GM18526 (cell line): ENCODE data around the gene PABPC1L.

Source experiments
- POLR2A ChIP-seq: IDR thresholded peaks from 3 replicates; pipeline ENCODE4 v1.6.1; 2011; ENCODE audit not compliant: insufficient read length; ENCODE audit errors: extremely low read depth

Gene PABPC1L

GRCh38 chr20:44955270-44955669 is 45.4 kb downstream of the PABPC1L start:
- no peak for TF ChIP-seq POLR2A

DNA sequence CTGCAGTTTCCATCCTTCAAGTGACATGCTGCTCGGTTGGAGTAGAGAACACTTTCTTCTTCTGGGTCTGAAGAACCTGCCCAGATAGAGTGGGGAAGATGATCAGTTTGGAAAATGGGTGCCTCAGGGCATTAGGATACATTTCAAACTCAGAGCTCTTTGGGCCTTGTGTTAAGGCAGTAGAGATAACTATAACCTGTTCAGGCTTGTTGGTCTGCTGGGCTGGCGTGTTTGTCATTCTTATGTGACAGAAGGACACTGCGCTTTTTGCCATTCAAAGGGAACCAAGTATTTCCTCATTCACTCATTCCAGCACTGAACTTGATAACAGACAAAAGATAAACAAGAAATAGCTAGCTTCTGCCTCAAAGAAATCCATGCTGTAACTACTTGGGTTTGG is 46.5 kb downstream of the PABPC1L start:
- no peak for TF ChIP-seq POLR2A

GRCh38 chr20:44958276-44958675 is 48.4 kb downstream of the PABPC1L start:
- TF ChIP-seq POLR2A, result no peak

DNA sequence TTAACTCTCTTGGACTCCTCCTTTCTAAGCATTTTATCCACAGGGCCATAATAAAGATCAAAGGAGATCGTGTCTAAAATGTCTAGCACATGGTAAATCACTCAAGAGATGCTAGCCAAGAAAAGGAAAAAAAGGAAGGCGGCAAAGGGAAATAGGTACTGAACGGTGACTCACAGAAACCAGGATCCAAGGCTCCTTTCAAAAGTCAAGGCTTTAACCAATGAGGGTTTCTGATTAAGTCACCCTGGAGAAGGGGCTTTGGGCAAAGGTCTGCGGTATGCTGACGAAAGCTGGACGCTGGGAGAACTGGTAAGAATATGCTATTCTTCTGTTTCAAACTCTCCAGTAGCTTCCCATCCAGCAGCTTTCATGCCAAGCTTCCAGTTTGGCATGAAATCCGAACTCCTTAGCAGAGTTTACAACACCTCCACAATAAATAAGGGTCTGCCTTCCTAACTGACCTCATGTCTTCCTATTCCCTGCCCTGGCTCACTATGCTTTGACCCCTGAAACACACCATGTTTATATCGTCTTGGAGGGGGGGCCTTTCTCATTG is 49.3 kb downstream of the PABPC1L start:
- TF ChIP-seq POLR2A, result no peak

- TF ChIP-seq POLR2A, result no peak
These were observed 49.8 kb downstream of the PABPC1L start for GRCh38 chr20:44959638-44960102.

DNA sequence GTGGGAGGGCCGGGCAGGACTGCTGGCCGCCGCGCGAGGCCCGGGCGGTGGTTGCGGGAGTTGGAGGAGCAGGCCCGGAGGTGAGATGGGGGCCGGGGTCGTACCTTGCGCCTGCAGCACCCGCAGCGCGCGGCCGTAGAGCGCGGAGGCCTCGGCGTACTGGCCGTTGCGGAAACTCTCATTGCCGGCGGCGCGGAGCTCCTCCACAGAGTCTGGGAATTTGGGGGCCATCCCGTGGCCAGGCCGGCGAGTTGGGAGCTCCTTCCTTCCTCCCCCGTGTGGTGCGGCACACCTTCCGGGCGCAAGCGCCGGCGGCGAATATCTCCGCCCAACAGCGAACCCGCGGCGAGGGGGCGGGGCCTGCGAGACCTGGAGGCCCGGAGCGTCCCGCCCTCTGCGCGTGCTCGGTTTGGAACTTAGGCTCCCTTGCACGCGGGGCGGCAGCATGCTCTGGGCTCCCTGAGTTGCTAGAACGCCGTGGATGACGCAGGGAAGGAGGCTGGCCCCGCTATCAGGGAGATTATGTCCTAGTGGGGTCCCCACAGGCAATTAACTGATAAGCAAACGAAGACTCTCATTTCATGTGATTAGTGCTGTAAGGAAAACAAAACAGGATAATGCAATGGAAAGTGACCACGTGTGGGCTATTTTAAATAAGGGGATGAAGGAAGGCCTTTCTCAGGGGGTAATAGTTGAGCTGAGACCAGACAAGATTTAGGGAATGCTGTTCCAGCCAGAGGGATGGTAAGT is 50.4 kb downstream of the PABPC1L start, which contains the start of gene TOMM34:
Gene TOMM34 (minus strand): TSS at position 295 of the 750 bp plus-strand sequence. CDS start 64 bp downstream, at position 231.
- TF ChIP-seq POLR2A, result peak; percentile 78

DNA sequence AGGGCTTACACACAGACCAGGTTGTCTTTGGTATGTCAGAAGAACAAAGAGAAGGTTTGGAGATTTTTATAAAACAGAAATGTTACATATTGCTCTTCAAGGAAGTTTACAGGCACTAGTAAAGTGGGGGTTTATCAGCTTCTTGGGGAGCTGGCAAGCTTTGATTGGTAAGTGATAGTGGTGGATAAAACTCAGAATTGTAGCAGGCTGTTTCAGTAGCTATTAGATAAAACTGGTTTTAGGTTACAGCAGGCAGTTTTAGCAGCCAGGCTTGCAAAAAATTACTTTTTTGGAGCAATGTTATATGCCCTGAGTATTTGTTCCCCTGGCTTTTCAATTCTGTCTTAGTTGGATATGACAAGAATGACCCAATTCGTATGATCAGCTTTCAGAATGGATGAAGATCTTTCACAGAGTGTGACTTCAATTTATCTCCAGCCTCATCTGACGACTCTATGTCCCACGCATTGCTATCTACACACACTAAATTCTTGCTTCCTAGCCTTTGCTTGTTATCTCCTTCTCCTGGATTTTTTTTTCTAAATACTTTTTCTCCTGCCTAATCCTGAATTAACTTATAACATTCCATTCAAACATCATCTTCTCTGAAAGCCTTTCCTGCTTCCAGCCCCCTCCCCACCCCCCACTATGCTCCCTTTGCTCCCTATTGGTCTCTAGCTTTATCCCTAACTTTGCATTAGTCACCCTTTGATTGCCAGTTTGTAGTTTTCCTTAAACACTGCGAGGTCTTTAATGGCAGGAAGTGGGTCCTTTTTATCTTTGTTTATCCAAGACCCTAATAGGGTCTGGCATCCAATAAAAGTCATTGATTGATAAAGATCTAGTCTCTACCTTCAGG is 51.4 kb downstream of the PABPC1L start:
- no peak for TF ChIP-seq POLR2A

DNA sequence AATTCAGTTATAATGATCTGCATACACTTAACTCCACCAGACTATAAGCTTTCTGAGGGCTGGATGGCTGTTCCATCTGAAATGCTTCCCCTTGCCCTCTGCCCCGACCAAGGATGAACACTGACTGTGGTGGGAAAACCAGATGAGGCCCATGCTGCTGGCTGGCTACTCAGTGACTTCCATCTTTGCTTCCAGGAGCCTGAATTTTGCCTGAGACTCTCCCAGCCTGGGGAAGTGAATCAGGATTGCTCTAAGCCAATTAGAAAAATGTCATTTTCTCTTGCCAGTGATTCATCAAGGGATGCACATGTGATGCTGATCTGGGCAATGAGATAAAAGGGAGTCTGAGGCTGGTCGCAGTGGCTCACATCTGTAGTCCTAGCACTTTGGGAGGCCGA is 52.0 kb downstream of the PABPC1L start:
- TF ChIP-seq POLR2A, result no peak

GRCh38 chr20:44962483-44962882 is 52.6 kb downstream of the PABPC1L start:
- TF ChIP-seq POLR2A, result no peak

DNA sequence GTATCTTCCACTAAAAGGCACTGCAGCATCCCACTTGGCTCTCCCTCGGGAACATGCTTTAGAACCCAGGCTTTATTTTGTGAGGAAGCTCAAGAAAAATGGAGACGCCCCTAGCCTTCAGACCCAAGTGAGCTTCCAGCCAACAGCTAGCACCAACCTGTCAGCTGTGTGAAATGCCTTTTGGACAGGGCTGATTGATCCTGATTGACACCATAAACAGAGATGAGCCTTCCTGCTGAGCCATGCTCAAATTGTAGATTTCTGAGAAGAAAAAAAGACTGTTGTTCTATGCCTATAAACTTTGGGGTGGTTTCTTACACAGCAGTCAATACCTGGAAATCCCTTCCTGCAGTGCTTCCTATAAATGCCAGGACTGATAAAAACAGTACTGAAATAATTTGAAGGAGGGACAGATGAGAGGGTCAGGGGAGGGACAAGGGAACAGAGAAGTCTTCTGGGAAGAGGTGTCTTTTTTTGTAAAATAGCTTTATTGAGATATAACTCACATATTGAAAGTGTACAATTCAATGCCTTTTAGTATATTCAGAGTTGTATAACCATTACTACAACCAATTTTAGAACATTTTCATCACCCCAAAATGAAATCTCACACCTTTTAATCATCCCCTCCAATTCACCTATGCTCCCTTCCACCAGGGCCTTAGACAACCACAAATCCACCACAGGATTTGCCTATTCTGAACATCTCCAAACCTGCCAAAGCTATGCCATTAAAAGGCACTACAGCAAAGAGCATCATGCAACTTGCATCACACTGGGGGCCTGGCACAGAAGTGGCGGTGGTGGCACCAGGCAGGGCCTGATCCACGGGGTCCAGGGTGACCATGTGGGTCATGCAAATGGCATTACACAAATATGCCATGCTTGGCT is 53.7 kb downstream of the PABPC1L start:
- no peak for TF ChIP-seq POLR2A

DNA sequence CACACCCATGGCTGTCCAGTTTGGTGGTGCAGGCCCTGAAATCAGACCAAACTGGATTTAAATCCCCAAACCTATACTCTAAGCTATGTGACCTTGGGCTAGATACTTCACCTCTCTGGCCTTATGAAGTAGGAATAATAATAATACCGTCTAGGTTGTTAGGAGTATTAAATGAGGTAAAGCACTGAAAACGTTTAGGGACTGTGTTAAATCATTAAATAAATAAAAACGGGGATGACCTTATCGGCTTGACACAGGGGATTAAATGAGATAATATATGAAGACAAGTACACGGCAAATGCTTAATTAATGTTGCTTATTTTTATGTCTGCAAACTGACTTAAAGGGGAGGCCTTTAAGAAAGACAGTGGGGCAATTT is 55.8 kb downstream of the PABPC1L start:
- no peak for TF ChIP-seq POLR2A

DNA sequence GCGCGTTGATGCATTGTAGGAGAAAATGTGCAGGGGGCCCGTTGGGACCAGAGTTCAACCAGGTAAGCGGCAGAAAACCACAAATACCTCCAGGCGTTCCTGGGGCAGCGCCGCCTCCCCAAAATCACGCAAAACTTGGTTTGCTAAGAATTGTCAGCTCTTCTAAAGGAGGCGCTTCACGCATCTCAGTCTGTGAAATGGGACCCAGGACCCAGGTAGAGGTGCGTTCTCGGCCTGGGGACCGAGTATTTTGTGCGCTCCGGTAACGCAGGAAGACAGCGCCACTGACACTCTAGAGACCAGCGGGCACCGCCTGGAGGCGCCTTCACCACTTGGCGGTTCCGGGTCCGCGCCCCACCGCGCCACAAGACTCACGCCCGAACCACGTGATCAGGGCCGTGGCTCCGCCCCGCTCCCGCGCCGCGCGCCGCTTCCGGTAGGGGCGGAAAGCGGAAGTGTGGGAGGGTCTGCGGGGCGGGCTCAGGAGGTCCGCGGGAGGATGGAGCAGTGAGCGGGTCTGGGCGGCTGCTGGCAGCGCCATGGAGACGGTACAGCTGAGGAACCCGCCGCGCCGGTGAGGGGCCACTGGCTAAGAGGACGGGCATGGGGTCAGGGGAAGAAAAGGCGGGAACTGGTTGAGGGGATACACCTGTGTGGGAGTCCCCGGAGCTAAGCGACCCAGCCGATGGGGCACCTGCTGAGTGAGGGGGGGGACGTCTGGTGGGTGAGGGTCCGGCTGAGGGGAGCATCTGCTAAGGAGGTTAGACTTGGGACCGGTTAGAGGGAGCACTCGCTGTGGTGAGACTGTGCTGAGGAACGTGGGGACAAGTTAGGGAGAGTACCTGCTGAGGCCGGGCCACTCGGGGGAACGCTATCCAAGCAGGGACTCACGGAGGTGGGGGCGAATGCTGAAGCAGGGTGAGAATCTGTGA is 56.4 kb downstream of the PABPC1L start, which contains the start of gene STK4:
Gene STK4 (plus strand): TSS at position 483 of the 932 bp plus-strand sequence. CDS start 57 bp downstream, at position 540.
- TF ChIP-seq POLR2A, result peak; percentile 94

DNA sequence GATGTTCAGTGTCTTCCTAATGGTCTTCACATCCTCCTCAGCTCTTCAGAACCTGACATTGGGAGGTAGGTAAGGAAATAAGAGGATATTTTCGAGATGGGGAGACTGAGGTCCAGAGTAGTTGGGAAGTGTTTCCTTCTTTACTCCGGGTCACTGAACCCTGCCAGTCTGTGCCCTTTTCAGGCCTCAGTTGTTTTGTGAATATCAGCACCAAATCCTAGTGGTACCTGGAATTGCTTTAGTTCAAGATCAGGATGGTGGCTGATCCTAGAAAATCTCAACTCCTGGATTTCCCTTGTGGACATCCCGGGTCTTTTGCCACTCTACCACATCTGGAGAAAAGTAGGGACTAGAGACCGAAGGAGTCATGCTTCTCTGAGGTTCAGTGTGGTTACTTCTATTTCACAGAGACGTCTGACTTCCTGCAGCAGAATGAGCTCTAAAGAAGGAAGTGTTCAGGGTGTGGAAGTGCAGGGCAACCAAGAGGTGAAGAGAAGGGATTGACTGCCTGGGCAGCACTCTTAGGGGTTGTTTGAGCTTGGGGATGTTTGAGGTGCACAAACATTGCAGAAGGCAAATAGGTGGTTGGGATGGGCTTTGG is 57.4 kb downstream of the PABPC1L start:
- TF ChIP-seq POLR2A, result no peak

GRCh38 chr20:44969300-44969894 is 59.5 kb downstream of the PABPC1L start:
- no peak for TF ChIP-seq POLR2A
